Trophoblast cell (in vitro differentiated cells and primary cell): ENCODE results near the gene CKMT2.

Experiments used
- DNase-seq, 2 donors: peaks; one replicate each; pipeline ENCODE4 v3.0.0-alpha.2; 2016
- H2AFZ ChIP-seq: 2 replicates; pipeline ENCODE4 v1.6.1; 2013; ENCODE audit warnings: low read length, moderate library complexity, mild to moderate bottlenecking; ENCODE audit not compliant: insufficient read depth, poor library complexity
- H2AK5ac ChIP-seq: 2 replicates; pipeline ENCODE4 v1.6.1; 2013; ENCODE audit warnings: mild to moderate bottlenecking, low read length
- H2BK120ac ChIP-seq: 2 replicates; pipeline ENCODE4 v1.6.1; 2013; ENCODE audit warnings: low read length, mild to moderate bottlenecking, moderate library complexity; ENCODE audit not compliant: insufficient read depth, poor library complexity
- H2BK12ac ChIP-seq: 2 replicates; pipeline ENCODE4 v1.6.1; 2013; ENCODE audit warnings: mild to moderate bottlenecking, low read length, moderate library complexity
- H2BK5ac ChIP-seq: 2 replicates; pipeline ENCODE4 v1.6.1; 2013; ENCODE audit warnings: low read length, low read depth, moderate library complexity, mild to moderate bottlenecking; ENCODE audit not compliant: poor library complexity
- H3K14ac ChIP-seq: 2 replicates; pipeline ENCODE4 v1.6.1; 2013; ENCODE audit warnings: mild to moderate bottlenecking, low read length
- H3K18ac ChIP-seq: 2 replicates; pipeline ENCODE4 v1.6.1; 2013; ENCODE audit warnings: mild to moderate bottlenecking, low read length
- H3K23ac ChIP-seq: 2 replicates; pipeline ENCODE4 v1.6.1; 2013; ENCODE audit warnings: low read length
- H3K27ac ChIP-seq: 2 replicates; pipeline ENCODE4 v1.5.1; 2013; ENCODE audit warnings: low read depth, mild to moderate bottlenecking, inconsistent platforms, low read length, moderate library complexity
- H3K27me3 ChIP-seq: 2 replicates; pipeline ENCODE4 v1.6.1; 2013; ENCODE audit warnings: inconsistent platforms, mild to moderate bottlenecking, low read length, moderate library complexity; ENCODE audit not compliant: insufficient read depth
- H3K36me3 ChIP-seq, 2 experiments: 1 replicate in 1 of 2; 2 replicates in 1 of 2; pipeline ENCODE4 v1.6.1; 2013; ENCODE audit warnings: low read length in 2 of 2, mild to moderate bottlenecking in 2 of 2, moderate library complexity in 1 of 2; ENCODE audit not compliant: insufficient read depth in 2 of 2, control insufficient read depth in 1 of 2
- H3K4ac ChIP-seq: 2 replicates; pipeline ENCODE4 v1.6.1; 2013; ENCODE audit warnings: low read depth, mild to moderate bottlenecking, low read length, moderate library complexity
- H3K4me1 ChIP-seq, 2 experiments: 1 replicate in 1 of 2; 2 replicates in 1 of 2; pipeline ENCODE4 v1.6.1; 2013; ENCODE audit warnings: low read length in 2 of 2, mild to moderate bottlenecking in 2 of 2, moderate library complexity in 1 of 2; ENCODE audit not compliant: insufficient read depth in 2 of 2, control insufficient read depth in 1 of 2
- H3K4me2 ChIP-seq: 2 replicates; pipeline ENCODE4 v1.6.1; 2013; ENCODE audit warnings: inconsistent platforms, mild to moderate bottlenecking, low read length, moderate library complexity
- H3K4me3 ChIP-seq: 2 replicates; pipeline ENCODE4 v1.5.1; 2013; ENCODE audit warnings: mild to moderate bottlenecking, low read depth, low read length, inconsistent platforms
- H3K79me1 ChIP-seq: one replicate; pipeline ENCODE4 v1.6.1; 2013; ENCODE audit warnings: low read length
- H3K79me2 ChIP-seq: 2 replicates; pipeline ENCODE4 v1.6.1; 2013; ENCODE audit warnings: low read length, mild to moderate bottlenecking; ENCODE audit not compliant: control insufficient read depth, insufficient read depth, poor library complexity
- H3K9ac ChIP-seq: 2 replicates; pipeline ENCODE4 v1.6.1; 2013; ENCODE audit warnings: mild to moderate bottlenecking, low read length
- H3K9me3 ChIP-seq: 2 replicates; pipeline ENCODE4 v1.6.1; 2013; ENCODE audit warnings: low read depth, mild to moderate bottlenecking, control low read depth, inconsistent platforms, low read length; ENCODE audit not compliant: insufficient read depth
- H4K12ac ChIP-seq: 2 replicates; pipeline ENCODE4 v1.6.1; 2013; ENCODE audit warnings: low read depth, mild to moderate bottlenecking, low read length, moderate library complexity
- H4K8ac ChIP-seq: 2 replicates; pipeline ENCODE4 v1.6.1; 2013; ENCODE audit warnings: low read depth, mild to moderate bottlenecking, low read length, moderate library complexity
- H4K91ac ChIP-seq: one replicate; pipeline ENCODE4 v1.6.1; 2013; ENCODE audit warnings: low read depth, mild to moderate bottlenecking, low read length, moderate library complexity
- WGBS: extraction: QIAGEN DNeasy Blood & Tissue Kit; methylation state at CpG from one replicate; pipeline ENCODE4 v1.1.7; 2013; ENCODE audit warnings: missing lambda C conversion rate; ENCODE audit not compliant: insufficient read length, insufficient coverage; ENCODE audit errors: extremely low coverage; 5-methylcytosine and 5-hydroxymethylcytosine counted together

CKMT2 gene

DNA sequence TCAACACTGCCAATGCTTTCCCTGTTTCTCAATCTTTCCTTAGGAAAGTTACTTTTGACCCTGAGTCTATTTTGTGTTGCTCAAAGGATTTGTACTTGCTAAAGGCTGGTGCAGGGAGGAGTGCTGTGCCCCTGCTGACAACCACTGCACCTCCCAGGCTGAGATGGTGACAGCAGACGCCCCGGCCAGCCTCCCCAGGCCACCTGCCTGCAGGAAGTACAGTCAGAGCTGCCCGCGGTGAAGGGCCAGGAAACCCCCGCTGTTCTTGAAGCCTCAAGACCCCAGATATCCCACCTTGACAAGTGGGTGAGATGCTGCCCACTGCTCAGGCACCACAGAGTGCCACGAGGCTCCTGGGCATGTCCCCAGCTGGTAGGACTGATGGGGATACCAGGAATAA lies 44.2 kb upstream of the CKMT2 start:
- H4K8ac ChIP-seq: peak overlapping the region; percentile 81

DNA sequence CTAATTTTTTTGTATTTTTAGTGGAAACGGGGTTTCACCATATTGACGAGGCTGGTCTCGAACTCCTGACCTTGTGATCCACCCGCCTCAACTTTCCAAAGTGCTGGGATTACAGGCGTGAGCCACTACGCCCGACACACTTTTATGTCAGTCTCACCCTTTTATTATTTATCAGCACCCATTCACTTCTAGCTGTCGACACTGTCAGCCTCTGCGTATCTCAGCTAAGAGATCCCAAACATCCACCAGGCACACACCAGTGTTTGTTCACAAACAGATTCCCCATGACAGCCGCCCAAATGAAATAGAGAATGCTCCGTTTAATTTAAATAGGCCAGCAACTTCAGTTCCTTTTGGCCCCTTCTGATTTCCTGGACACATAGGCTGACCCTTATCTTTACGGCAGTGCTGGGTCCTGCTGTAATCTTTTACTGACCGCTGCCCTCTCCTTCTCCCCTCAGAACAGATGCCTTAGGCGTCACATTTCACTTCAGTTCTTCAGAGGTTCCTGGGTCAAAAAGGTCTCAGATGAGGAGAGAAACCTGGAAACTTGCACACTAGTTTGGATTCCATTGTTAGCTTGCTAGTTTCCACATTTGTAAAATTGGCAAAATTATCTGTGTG lies 43.1 kb upstream of the CKMT2 start:
- no peak for DNase-seq
- H3K4me3 ChIP-seq: no peak overlapping the region
- H3K23ac ChIP-seq: no peak overlapping the region
- H3K4me1 ChIP-seq: peaks cover 22 to 27% of the 10 kb centered on the region in 2 experiments
- H2AK5ac ChIP-seq: no peak overlapping the region
- peaks cover 20 to 26% of the 10 kb centered on the region in 2 experiments for H3K36me3 ChIP-seq
- no peak overlapping the region for H3K9ac ChIP-seq
- H3K27ac ChIP-seq: peak overlapping the region; percentile 92
- peak overlapping the region; percentile 74 for H2BK5ac ChIP-seq
- no peak overlapping the region for H2AFZ ChIP-seq
- no peak overlapping the region for H4K12ac ChIP-seq
- H3K4ac ChIP-seq: peak overlapping the region; percentile 34
- H4K91ac ChIP-seq: peak overlapping the region; percentile 53
- no peak overlapping the region for H3K4me2 ChIP-seq
- peaks cover 10% of the 10 kb centered on the region for H3K79me2 ChIP-seq
- H3K9me3 ChIP-seq: no peaks in the 10 kb centered on the region
- peaks cover 50% of the 10 kb centered on the region for H3K79me1 ChIP-seq
- H2BK12ac ChIP-seq: peak overlapping the region; percentile 84
- H2BK120ac ChIP-seq: peak overlapping the region; percentile 84
- H3K14ac ChIP-seq: peak overlapping the region; percentile 35
- H3K27me3 ChIP-seq: no peaks in the 10 kb centered on the region
- no CpG with 5 or more reads among the region's 14 CpGs for WGBS
- H4K8ac ChIP-seq: peak overlapping the region; percentile 61
- H3K18ac ChIP-seq: no peak overlapping the region

More for the DNA sequence above, 44.2 kb upstream of the CKMT2 start:
- Histone ChIP-seq H2BK12ac (peak overlapping the region; percentile 31), H3K27ac (peak overlapping the region; percentile 2), H3K4me1 (peaks cover 26 to 28% of the 10 kb centered on the region in 2 experiments), H2BK120ac (peak overlapping the region; percentile 69), H3K14ac (peak overlapping the region; percentile 65), H3K79me2 (peaks cover 11% of the 10 kb centered on the region), H2AK5ac (peak overlapping the region; percentile 16), H3K36me3 (peaks cover 20 to 26% of the 10 kb centered on the region in 2 experiments), H3K79me1 (peaks cover 52% of the 10 kb centered on the region), H4K91ac (peak overlapping the region; percentile 81), H3K4me2 (no peak overlapping the region), H3K27me3 (no peaks in the 10 kb centered on the region), H3K9me3 (no peaks in the 10 kb centered on the region), H2AFZ (no peak overlapping the region), H3K4me3 (no peak overlapping the region), H4K12ac (no peak overlapping the region), H3K18ac (peak overlapping the region; percentile 24), H2BK5ac (peak overlapping the region; percentile 74), H3K4ac (peak overlapping the region; percentile 82), H3K23ac (no peak overlapping the region), H3K9ac (no peak overlapping the region)
- no CpG with 5 or more reads among the region's 6 CpGs for WGBS
- DNase-seq: no peak

DNA sequence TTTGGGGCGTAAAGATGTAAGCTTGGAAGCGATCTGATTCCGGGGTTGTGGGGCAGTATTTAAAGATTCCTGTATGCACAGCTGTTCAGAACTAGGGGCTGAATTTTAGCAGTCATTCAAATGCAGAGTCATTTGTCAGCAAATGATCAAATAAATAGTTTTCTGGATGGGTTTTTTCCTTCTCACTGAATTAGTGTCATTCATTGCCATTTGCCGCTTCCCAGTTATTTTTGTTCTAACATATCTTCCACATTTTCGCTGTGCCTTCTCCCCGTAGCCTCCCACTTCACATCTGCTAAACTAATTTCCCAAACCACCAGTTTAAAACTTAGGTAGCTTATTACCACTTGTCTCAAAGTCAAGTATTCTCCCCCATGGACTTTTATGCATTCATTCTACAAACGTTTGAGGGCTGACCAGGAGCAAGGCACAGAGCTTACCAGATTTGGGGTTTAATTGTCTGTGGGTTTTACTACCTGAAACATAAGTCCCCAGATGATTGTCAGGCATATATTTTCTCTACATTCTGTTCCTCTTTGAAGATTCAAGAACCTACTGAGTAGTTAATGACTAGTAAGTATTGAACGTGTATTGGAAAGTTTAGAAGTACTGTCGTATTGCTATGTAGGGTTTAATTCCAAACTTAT lies 41.3 kb upstream of the CKMT2 start:
- Histone ChIP-seq H2BK120ac (peak overlapping the region; percentile 35), H3K18ac (no peak overlapping the region), H3K9me3 (no peaks in the 10 kb centered on the region), H2AK5ac (no peak overlapping the region), H2BK5ac (peak overlapping the region; percentile 64), H2BK12ac (no peak overlapping the region), H4K12ac (no peak overlapping the region), H4K91ac (peak overlapping the region; percentile 60), H3K27ac (no peak overlapping the region), H3K23ac (no peak overlapping the region), H3K14ac (no peak overlapping the region), H3K79me1 (peaks cover 37% of the 10 kb centered on the region), H3K27me3 (no peaks in the 10 kb centered on the region), H3K4me2 (no peak overlapping the region), H3K9ac (no peak overlapping the region), H3K4me3 (no peak overlapping the region), H2AFZ (no peak overlapping the region), H3K79me2 (peaks cover 2% of the 10 kb centered on the region), H3K36me3 (peaks cover 22 to 26% of the 10 kb centered on the region in 2 experiments), H3K4ac (peak overlapping the region; percentile 37), H3K4me1 (peaks cover 13 to 20% of the 10 kb centered on the region in 2 experiments), H4K8ac (peak overlapping the region; percentile 24)
- WGBS: no CpG with 5 or more reads among the region's 9 CpGs
- no peak for DNase-seq

DNA sequence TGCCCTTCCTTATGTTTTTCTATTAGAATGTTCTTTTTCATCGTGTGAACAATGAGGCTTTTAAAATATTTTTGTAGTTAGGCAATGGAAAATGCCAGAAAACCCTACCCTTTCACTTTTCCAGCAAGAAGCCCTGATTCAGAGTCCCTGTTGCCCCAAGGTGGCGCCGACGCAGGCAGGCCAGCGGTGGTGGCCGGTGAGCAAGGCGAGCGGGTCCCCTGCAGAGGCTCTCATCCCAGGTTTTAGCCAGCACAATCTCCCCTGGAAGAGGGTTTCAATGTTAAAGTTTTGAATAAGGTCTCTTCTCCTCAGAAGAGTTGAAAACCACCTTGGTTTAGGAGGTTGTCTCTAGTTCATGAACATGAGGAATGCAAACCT lies 40.8 kb upstream of the CKMT2 start:
- no peak overlapping the region for H3K9ac ChIP-seq
- H3K36me3 ChIP-seq: peaks cover 21 to 25% of the 10 kb centered on the region in 2 experiments

More for the DNA sequence above, 40.8 kb upstream of the CKMT2 start:
- peak overlapping the region; percentile 77 for H3K14ac ChIP-seq
- no peak overlapping the region for H3K18ac ChIP-seq
- H2AK5ac ChIP-seq: no peak overlapping the region
- peak overlapping the region; percentile 85 for H2BK120ac ChIP-seq
- H2BK5ac ChIP-seq: peak overlapping the region; percentile 72
- no peaks in the 10 kb centered on the region for H3K27me3 ChIP-seq
- H3K4me3 ChIP-seq: no peak overlapping the region
- peak overlapping the region; percentile 51 for H2BK12ac ChIP-seq
- H3K9me3 ChIP-seq: no peaks in the 10 kb centered on the region
- no peak for DNase-seq
- no peak overlapping the region for H4K12ac ChIP-seq
- peak overlapping the region; percentile 33 for H3K27ac ChIP-seq
- no peak overlapping the region for H2AFZ ChIP-seq
- WGBS: no CpG with 5 or more reads among the region's 8 CpGs
- H3K79me2 ChIP-seq: peaks cover 2% of the 10 kb centered on the region
- H4K8ac ChIP-seq: no peak overlapping the region
- H3K4ac ChIP-seq: no peak overlapping the region
- H3K4me1 ChIP-seq: peaks cover 11 to 18% of the 10 kb centered on the region in 2 experiments
- peak overlapping the region; percentile 83 for H4K91ac ChIP-seq
- H3K4me2 ChIP-seq: no peak overlapping the region
- no peak overlapping the region for H3K23ac ChIP-seq
- H3K79me1 ChIP-seq: peaks cover 35% of the 10 kb centered on the region
